ENCODE measurements around the gene SLC25A21.
"Not testable (repeated sequence)": the region's sequence is repeated elsewhere in the genome, so short reads cannot be mapped to it uniquely, and the experiment has no call there.

The SLC25A21 gene

DNA sequence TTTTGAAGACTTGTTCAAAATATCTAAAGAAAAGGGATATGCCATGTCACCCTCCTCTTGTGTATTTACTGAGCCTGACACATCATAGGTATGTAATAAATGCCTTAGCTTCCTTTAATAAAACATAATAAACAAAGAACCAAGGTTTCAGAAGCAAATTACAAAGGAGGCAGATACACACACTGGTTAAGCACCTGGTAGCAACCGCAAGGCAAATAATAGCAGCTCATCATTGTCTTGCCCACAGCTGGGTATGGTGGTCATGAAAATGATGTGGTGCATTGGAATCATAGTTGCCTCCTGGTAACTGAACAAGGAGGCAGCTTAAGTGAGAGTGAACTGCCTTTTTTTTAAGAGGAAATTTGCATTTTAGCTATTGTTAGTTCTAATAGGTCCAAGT is 471.8 kb downstream of the SLC25A21 start:
- Histone ChIP-seq H3K27ac (ENCODE audit: low read depth, low read length) (peak overlapping the region; percentile 89), H3K9me2 (replicated peaks; ENCODE audit: insufficient read depth, low read length) (no peaks in the 10 kb centered on the region), H3K4me3 (ENCODE audit: insufficient read depth, low read length, poor library complexity, severe bottlenecking) (no peak overlapping the region), H3K27me3 (ENCODE audit: low read length) (no peaks in the 10 kb centered on the region), H3K4me2 (ENCODE audit: low read depth, low read length, poor library complexity, severe bottlenecking) (peak overlapping the region; percentile 69), H2AFZ (ENCODE audit: low read depth, low read length, severe bottlenecking) (no peak overlapping the region), H3K79me2 (ENCODE audit: insufficient read depth, low read length) (no peaks in the 10 kb centered on the region), H3F3A (ENCODE audit: insufficient read depth) (no peaks in the 10 kb centered on the region), H3K9me3 (ENCODE audit: insufficient read depth, low read length) (no peaks in the 10 kb centered on the region), H4K20me1 (ENCODE audit: low read depth, low read length) (no peaks in the 10 kb centered on the region), H3K36me3 (ENCODE audit: low read length) (no peaks in the 10 kb centered on the region), H3K9ac (ENCODE audit: low read length) (0 out of 2 replicates have a peak overlapping the region, but pooled peaks have one; percentile 6)
- no peak for TF ChIP-seq EZH2phosphoT487 (conservative IDR thresholded peaks at IDR 0.05; ENCODE audit: low read length)
- TF ChIP-seq, protein P1, sequence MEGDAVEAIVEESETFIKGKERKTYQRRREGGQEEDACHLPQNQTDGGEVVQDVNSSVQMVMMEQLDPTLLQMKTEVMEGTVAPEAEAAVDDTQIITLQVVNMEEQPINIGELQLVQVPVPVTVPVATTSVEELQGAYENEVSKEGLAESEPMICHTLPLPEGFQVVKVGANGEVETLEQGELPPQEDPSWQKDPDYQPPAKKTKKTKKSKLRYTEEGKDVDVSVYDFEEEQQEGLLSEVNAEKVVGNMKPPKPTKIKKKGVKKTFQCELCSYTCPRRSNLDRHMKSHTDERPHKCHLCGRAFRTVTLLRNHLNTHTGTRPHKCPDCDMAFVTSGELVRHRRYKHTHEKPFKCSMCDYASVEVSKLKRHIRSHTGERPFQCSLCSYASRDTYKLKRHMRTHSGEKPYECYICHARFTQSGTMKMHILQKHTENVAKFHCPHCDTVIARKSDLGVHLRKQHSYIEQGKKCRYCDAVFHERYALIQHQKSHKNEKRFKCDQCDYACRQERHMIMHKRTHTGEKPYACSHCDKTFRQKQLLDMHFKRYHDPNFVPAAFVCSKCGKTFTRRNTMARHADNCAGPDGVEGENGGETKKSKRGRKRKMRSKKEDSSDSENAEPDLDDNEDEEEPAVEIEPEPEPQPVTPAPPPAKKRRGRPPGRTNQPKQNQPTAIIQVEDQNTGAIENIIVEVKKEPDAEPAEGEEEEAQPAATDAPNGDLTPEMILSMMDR (IDR thresholded peaks at IDR 0.05; ENCODE audit: insufficient read depth, low read length, poor library complexity, severe bottlenecking), result no peak

DNA sequence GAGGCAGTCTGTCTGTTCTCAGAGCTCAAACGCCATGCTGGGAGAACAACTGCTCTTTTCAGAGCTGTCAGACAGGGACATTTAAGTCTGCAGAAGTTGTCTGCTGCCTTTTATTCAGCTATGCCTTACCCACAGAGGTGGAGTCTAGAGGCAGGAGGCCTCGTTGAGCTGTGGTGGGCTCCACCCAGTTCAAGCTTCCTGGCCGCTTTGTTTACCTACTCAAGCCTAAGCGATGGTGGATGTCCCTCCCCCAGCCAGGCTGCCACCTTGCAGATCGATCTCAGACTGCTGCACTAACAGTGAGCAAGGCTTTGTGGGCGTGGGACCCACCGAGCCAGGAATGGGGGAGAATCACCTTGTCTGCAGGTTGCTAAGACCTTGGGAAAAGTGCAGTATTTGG is 473.0 kb downstream of the SLC25A21 start:
- peak overlapping the region; percentile 89 for H3K27ac ChIP-seq (ENCODE audit: low read depth, low read length)
- not testable (repeated sequence) for H3K9ac ChIP-seq (ENCODE audit: low read length); H3K9me2 ChIP-seq (replicated peaks; ENCODE audit: insufficient read depth, low read length); H3K36me3 ChIP-seq (ENCODE audit: low read length); H2AFZ ChIP-seq (ENCODE audit: low read depth, low read length, severe bottlenecking); H4K20me1 ChIP-seq (ENCODE audit: low read depth, low read length); H3K79me2 ChIP-seq (ENCODE audit: insufficient read depth, low read length); H3K27me3 ChIP-seq (ENCODE audit: low read length); H3K4me2 ChIP-seq (ENCODE audit: low read depth, low read length, poor library complexity, severe bottlenecking); H3K4me3 ChIP-seq (ENCODE audit: insufficient read depth, low read length, poor library complexity, severe bottlenecking); H3K9me3 ChIP-seq (ENCODE audit: insufficient read depth, low read length); H3F3A ChIP-seq (ENCODE audit: insufficient read depth)

DNA sequence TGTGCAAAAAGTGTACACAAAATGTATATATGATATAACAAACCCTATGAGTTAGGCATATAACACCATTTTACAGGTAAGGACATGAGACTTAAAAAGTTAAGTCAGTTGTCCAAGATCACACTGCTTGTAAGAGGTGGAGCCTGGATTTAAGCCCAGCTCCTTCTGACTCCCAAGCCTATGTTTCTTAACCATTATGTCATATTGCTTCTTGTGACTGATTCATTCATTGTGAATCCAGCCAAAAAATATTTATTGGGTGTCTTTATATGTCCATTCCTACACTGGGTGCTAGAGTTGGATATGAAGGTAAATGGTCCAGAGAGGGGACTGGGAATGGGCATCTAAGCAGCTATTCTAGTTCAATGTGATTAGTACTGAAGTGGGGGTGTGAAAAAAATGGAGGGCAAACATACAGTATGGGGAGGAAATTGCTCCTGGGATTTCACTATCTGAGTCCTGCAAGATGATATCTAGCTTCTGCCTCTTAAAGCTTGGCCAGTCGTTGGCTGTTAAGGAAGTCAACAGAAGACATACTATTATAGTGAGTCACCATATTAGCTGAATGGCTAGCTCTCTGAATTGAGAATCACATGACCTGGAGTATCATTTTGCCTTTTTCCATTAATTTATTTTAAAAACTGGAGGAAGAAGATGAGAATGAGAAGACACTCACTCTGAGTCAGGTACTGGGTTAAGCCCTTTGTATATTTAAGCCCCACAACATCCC is 481.9 kb downstream of the SLC25A21 start:
- H3K4me2 ChIP-seq (ENCODE audit: low read depth, low read length, poor library complexity, severe bottlenecking), result no peak overlapping the region
- H3K27me3 ChIP-seq (ENCODE audit: low read length), result no peaks in the 10 kb centered on the region
- H3F3A ChIP-seq (ENCODE audit: insufficient read depth), result no peaks in the 10 kb centered on the region
- no peaks in the 10 kb centered on the region for H3K79me2 ChIP-seq (ENCODE audit: insufficient read depth, low read length)
- no peaks in the 10 kb centered on the region for H3K9me2 ChIP-seq (replicated peaks; ENCODE audit: insufficient read depth, low read length)
- no peak overlapping the region for H3K4me3 ChIP-seq (ENCODE audit: insufficient read depth, low read length, poor library complexity, severe bottlenecking)
- no peaks in the 10 kb centered on the region for H3K9me3 ChIP-seq (ENCODE audit: insufficient read depth, low read length)
- no peak overlapping the region for H3K9ac ChIP-seq (ENCODE audit: low read length)
- no peak overlapping the region for H3K27ac ChIP-seq (ENCODE audit: low read depth, low read length)
- no peak overlapping the region for H2AFZ ChIP-seq (ENCODE audit: low read depth, low read length, severe bottlenecking)
- no peaks in the 10 kb centered on the region for H4K20me1 ChIP-seq (ENCODE audit: low read depth, low read length)
- TF ChIP-seq, protein P1 (IDR thresholded peaks at IDR 0.05; ENCODE audit: insufficient read depth, low read length, poor library complexity, severe bottlenecking), result no peak
- no peak for TF ChIP-seq EZH2phosphoT487 (conservative IDR thresholded peaks at IDR 0.05; ENCODE audit: low read length)
- no peaks in the 10 kb centered on the region for H3K36me3 ChIP-seq (ENCODE audit: low read length)

DNA sequence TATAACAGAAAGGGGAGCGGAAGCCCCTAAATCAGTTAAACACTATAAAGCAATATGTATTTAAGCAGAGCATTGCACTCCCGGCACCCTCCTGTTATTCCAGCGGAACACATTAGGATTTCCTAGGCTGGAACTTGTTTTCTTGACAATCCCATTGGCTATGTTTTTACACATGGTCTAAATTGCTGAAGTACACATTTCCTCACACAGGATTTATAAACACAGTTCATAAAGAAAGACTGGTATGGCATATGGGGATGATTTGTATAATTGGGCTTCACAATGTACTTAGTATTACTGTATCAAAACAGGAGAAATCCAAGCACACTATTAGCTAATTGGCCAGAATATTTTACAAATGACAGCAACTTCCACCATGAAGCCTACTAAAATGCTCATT is 487.5 kb downstream of the SLC25A21 start:
- TF ChIP-seq EZH2phosphoT487 (conservative IDR thresholded peaks at IDR 0.05; ENCODE audit: low read length), result no peak
- TF ChIP-seq, protein P1 (IDR thresholded peaks at IDR 0.05; ENCODE audit: insufficient read depth, low read length, poor library complexity, severe bottlenecking), result no peak
- H3K9me3 ChIP-seq (ENCODE audit: insufficient read depth, low read length), result no peaks in the 10 kb centered on the region
- no peaks in the 10 kb centered on the region for H3K79me2 ChIP-seq (ENCODE audit: insufficient read depth, low read length)
- no peaks in the 10 kb centered on the region for H3K27me3 ChIP-seq (ENCODE audit: low read length)
- H4K20me1 ChIP-seq (ENCODE audit: low read depth, low read length), result no peaks in the 10 kb centered on the region
- no peaks in the 10 kb centered on the region for H3K36me3 ChIP-seq (ENCODE audit: low read length)
- no peak overlapping the region for H3K4me3 ChIP-seq (ENCODE audit: insufficient read depth, low read length, poor library complexity, severe bottlenecking)
- no peak overlapping the region for H2AFZ ChIP-seq (ENCODE audit: low read depth, low read length, severe bottlenecking)
- H3K4me2 ChIP-seq (ENCODE audit: low read depth, low read length, poor library complexity, severe bottlenecking), result peak overlapping the region; percentile 46
- no peak overlapping the region for H3K27ac ChIP-seq (ENCODE audit: low read depth, low read length)
- H3K9me2 ChIP-seq (replicated peaks; ENCODE audit: insufficient read depth, low read length), result no peaks in the 10 kb centered on the region
- H3F3A ChIP-seq (ENCODE audit: insufficient read depth), result no peaks in the 10 kb centered on the region
- H3K9ac ChIP-seq (ENCODE audit: low read length), result peak overlapping the region; percentile 40; the same call in 1 of the 2 replicates

Data from SU-DHL-6 (cell line).